GM19468 (cell line): ENCODE results near the gene RNF227.

Source experiments
- ATAC-seq: cut with Tn5 transposase; IDR thresholded peaks from one replicate; pipeline ENCODE4 v1.9.1; 2021; ENCODE audit warnings: mild to moderate bottlenecking, moderate library complexity, moderate number of reproducible peaks; ENCODE audit not compliant: unreplicated experiment; ENCODE audit errors: extremely low read depth

The RNF227 gene

GRCh38 chr17:7930841-7931631 is 14.9 kb upstream of the RNF227 start:
- no peak for ATAC-seq

- no peak for ATAC-seq
Measured at GRCh38 chr17:7929158-7930023, 13.3 kb upstream of the RNF227 start, which contains the start of gene KCNAB3. KCNAB3 (minus strand) TSS chr17:7929856; CDS start chr17:7929435, 421 bp downstream.

DNA sequence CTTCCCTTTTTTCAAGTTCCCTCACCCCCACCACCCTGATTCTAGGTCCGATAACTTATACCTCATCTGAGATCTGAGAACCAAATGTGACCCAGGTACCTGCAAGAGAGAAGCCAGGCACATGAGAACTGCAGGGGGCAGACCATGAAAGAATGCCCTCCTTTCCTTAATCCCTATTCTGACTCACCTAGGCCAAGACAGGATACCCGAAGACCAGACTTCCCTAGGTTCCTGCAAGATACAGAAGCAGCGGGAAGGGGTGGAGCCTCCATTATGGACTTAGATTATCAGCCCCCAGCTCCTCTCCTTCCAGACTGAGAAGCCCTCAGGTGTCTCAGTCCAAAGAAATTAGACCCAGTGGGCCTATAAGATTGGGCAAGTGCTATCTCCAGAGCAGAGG is 11.5 kb upstream of the RNF227 start:
- no peak for ATAC-seq

GRCh38 chr17:7922845-7923628 is 6.9 kb upstream of the RNF227 start:
- no peak for ATAC-seq

DNA sequence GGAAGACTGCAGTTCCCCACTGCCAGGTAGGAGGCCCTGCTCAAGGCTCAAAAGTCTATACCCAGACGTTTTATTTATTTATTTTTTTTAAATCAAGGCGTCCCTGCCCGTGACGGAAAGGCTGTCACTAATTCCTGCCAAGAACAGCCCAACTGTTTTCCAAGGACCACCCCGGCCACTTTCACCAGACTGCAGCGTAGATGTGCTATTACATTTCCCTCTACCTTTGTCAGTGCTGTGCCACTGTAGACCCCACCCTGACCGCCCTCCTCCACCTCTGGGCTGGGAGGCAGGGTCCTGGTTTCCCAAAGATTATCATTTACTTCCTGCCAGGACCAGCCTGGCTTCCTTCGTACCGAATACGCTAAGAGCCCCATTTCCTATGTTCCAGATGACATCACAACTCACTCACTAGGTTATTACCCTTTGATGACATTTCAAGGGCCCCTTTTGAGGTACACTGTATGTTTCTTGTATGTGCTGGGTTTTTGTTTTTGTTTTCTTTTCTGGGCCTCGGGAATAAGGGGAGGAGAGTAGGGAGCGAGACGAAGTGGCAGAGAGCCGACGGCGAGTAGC is 6.3 kb upstream of the RNF227 start:
- no peak for ATAC-seq

- ATAC-seq: no peak
Measured at GRCh38 chr17:7916808-7917207, 719 bp upstream of the RNF227 start.

DNA sequence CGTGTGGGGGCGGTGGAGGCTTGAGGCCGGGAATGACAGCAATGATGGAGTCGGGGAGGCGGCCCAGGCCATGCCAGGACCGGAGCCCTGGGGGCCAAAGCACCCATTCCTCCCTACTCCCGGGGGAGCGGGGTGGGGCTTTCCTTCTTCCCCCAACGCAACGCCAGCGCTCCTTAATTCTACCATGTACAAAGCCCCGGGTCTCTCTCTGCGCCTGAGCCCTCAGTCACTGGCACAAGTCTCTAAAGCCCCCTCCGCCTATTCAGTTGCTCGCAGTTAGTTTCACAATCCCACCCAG is 245 bp upstream of the RNF227 start:
- no peak for ATAC-seq

- no peak for ATAC-seq
Measured at GRCh38 chr17:7915179-7915610, 894 bp downstream of the RNF227 start.

- no peak for ATAC-seq
Measured at GRCh38 chr17:7912927-7913524, 3.1 kb downstream of the RNF227 start.

DNA sequence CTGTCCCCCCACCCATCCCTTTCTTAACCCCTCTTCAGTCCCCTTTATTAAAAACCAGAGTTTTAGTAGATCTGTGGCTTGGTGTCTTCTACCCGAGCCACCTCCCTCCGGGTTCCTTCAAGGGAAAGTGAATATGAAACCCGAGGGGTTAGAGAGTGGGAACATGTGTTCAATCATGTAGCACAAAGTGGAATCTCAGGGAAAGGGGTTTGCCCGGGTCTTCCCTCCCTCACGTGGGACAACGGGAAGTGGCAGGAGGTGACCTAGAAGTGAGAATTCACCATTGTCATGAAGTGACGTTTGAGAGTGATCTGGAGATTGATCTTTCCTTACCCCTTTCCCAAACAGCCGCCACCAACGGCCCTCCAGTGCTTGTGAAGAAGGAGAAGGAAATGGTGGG is 5.0 kb downstream of the RNF227 start:
- ATAC-seq: no peak

DNA sequence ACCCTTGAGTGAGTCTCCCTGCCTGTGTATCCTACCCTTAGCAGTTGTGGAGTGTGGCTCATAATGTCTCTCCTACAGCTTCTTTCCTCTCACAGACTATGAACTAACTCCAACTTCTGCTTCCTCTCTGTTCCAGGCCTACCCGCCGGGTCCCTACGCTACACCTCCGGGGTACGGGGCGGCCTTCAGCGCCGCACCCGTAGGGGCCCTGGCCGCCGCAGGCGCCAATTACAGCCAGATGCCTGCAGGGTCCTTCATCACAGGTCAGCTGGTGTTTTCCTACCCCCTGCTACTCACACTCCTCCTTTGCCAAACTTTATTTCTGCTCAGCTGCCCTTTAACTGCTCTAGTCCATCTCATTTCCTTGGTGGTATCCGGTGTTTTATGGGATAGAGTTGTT is 5.4 kb downstream of the RNF227 start:
- no peak for ATAC-seq

- no peak for ATAC-seq
Measured at GRCh38 chr17:7910281-7910680, 5.8 kb downstream of the RNF227 start.

GRCh38 chr17:7909089-7909488 is 7.0 kb downstream of the RNF227 start:
- no peak for ATAC-seq

DNA sequence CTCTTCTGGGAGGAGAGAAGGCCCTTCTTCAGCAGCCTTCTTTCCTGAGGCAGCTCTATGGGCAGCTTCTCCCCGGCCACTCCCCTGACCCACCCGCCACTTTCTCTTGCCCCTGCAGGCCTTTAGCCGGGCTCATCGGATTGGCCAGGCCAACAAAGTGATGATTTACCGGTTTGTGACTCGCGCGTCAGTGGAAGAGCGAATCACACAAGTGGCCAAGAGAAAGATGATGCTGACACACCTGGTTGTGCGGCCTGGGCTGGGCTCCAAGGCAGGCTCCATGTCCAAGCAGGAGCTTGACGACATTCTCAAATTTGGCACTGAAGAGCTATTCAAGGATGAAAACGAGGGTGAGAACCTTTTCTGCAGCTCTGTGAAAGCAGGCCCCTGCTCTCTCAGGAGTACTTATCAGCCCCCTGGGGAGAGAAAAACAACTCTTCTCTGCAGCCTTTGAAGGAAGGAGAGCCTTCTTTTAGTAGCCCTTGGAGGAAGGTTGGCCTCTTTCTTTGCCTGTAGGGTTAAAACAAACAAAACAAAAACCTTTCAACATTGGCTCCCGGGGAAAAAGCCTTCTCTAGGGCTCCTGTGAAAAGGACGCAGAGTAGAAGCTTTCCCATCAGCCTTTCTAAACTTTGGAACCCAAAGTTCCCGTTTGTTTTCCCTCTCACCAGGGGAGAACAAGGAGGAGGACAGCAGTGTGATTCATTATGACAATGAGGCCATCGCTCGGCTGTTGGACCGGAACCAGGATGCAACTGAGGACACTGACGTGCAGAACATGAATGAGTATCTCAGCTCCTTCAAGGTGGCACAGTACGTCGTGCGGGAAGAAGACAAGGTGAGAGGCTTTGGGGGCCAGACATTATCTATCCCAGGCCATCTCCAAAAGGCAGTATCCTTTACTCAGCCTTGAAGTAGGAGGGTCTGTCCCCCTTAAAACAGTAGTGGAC is 12.7 kb downstream of the RNF227 start:
- no peak for ATAC-seq

DNA sequence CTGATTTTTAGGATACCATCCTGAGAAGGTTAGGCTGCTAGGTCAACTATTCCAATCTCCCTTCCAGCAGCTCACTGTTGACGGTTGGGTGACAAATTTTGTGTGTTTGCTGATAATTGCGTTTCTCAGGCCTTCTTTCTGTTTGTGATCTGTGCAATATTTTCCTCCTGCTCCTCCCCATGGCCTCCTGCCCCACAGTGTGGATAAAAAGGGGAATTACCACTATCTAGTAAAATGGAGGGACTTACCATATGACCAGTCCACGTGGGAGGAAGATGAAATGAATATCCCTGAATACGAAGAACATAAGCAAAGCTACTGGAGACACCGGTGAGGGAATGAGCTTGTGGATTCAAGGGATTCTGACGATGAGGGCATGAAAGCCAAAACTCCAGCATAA is 18.3 kb downstream of the RNF227 start:
- no peak for ATAC-seq

DNA sequence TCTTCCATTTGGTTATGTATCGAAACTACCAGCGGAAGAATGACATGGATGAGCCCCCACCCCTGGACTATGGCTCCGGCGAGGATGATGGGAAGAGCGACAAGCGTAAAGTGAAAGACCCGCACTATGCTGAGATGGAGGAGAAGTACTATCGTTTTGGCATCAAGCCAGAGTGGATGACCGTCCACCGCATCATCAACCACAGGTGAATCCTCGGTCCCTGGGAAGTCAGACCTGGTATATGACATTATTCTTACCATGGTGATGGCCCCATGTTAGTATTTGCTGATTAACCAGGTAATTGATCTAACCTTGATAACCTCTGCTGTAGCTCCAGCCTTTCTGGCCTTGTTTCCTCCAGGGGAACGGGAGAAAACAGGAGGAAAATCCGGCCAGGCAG is 19.0 kb downstream of the RNF227 start:
- ATAC-seq: no peak

DNA sequence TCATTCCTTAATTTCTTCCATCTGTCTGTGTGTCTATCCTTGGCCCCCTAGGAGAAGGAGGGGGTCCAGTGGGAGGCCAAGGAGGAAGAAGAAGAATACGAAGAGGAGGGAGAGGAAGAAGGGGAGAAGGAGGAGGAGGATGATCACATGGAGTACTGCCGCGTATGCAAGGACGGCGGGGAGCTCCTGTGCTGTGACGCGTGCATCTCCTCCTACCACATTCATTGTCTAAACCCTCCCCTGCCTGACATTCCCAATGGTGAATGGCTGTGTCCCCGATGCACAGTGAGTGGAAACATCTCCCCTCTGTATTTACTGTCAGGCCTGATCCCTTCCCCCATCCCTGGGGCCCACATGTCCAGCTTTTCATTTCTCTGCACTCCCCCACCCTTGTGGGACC is 21.2 kb downstream of the RNF227 start:
- ATAC-seq: no peak

- no peak for ATAC-seq
Measured at GRCh38 chr17:7894226-7894625, 21.9 kb downstream of the RNF227 start.
